Chondrocyte (in vitro differentiated cells): ENCODE results near the gene SUCLG2. TPM values are rescaled to one million over a fixed set of nuclear protein-coding genes. Genes with fewer than 3 reads are reported as not detected.

ENCODE experiments used
- DNase-seq: peaks from one replicate; pipeline ENCODE4 v3.0.0; 2021; ENCODE audit warnings: mixed read lengths, low spot score
- H3K27ac Mint-ChIP-seq: one replicate; pipeline ENCODE4 v1.8.0; 2021; ENCODE audit warnings: mild to moderate bottlenecking, moderate library complexity, mixed read lengths; ENCODE audit not compliant: unreplicated experiment
- H3K27me3 Mint-ChIP-seq: 2 replicates; pipeline ENCODE4 v1.8.0; 2021; ENCODE audit warnings: low read depth, mixed read lengths
- H3K36me3 Mint-ChIP-seq: 2 replicates; pipeline ENCODE4 v1.8.0; 2021; ENCODE audit warnings: low read depth, mixed read lengths
- H3K4me1 Mint-ChIP-seq: 2 replicates; pipeline ENCODE4 v1.8.0; 2021; ENCODE audit warnings: low read depth, mild to moderate bottlenecking, mixed read lengths
- H3K4me3 Mint-ChIP-seq: one replicate; pipeline ENCODE4 v1.8.0; 2021; ENCODE audit warnings: mild to moderate bottlenecking, moderate library complexity, mixed read lengths; ENCODE audit not compliant: unreplicated experiment
- H3K9me3 Mint-ChIP-seq: 2 replicates; pipeline ENCODE4 v1.8.0; 2021; ENCODE audit warnings: low read depth, mixed read lengths
- CTCF ChIP-seq: fragments of 200-600 bp; sonication (generic); IDR thresholded peaks from 2 replicates; pipeline ENCODE4 v1.5.0; 2021; ENCODE audit warnings: antibody characterized with exemption, mild to moderate bottlenecking, moderate library complexity
- total RNA-seq: library from RNA; stranded (reverse); gene quantifications from 3 replicates; pipeline ENCODE4 v1.2.1, GENCODE V29; 2021

Gene SUCLG2
- total RNA-seq, 1 donor from 2014 or later, result 24.3 TPM

GRCh38 chr3:67334588-67334987 lies 319.8 kb downstream of the SUCLG2 start:
- Mint-ChIP-seq H3K4me1 (no peaks in the 10 kb centered on the region), H3K4me3 (no peak overlapping the region), H3K36me3 (no peaks in the 10 kb centered on the region), H3K27me3 (peaks cover 2% of the 10 kb centered on the region), H3K27ac (no peak overlapping the region), H3K9me3 (peaks cover 28% of the 10 kb centered on the region)
- no peak for DNase-seq
- TF ChIP-seq CTCF, result no peak

- DNase-seq, result no peak
- H3K27me3 Mint-ChIP-seq, result peaks cover 2% of the 10 kb centered on the region
- H3K36me3 Mint-ChIP-seq, result no peaks in the 10 kb centered on the region
- H3K4me1 Mint-ChIP-seq, result no peaks in the 10 kb centered on the region
- H3K9me3 Mint-ChIP-seq, result no peaks in the 10 kb centered on the region
- H3K27ac Mint-ChIP-seq, result no peak overlapping the region
- TF ChIP-seq CTCF, result no peak
- H3K4me3 Mint-ChIP-seq, result no peak overlapping the region
Observed at GRCh38 chr3:67329358-67329757, 325.1 kb downstream of the SUCLG2 start.

GRCh38 chr3:67327582-67327981 lies 326.8 kb downstream of the SUCLG2 start:
- Mint-ChIP-seq H3K4me3 (no peak overlapping the region), H3K36me3 (no peaks in the 10 kb centered on the region), H3K9me3 (no peaks in the 10 kb centered on the region), H3K27me3 (no peaks in the 10 kb centered on the region), H3K4me1 (no peaks in the 10 kb centered on the region), H3K27ac (no peak overlapping the region)
- no peak for TF ChIP-seq CTCF
- no peak for DNase-seq

- no peak for DNase-seq
- H3K4me1 Mint-ChIP-seq, result no peaks in the 10 kb centered on the region
- H3K36me3 Mint-ChIP-seq, result no peaks in the 10 kb centered on the region
- TF ChIP-seq CTCF, result no peak
- H3K4me3 Mint-ChIP-seq, result no peak overlapping the region
- H3K9me3 Mint-ChIP-seq, result peaks cover 5% of the 10 kb centered on the region
- no peaks in the 10 kb centered on the region for H3K27me3 Mint-ChIP-seq
- H3K27ac Mint-ChIP-seq, result no peak overlapping the region
Observed at GRCh38 chr3:67325231-67325630, 329.2 kb downstream of the SUCLG2 start.
